B cell (primary cell): Measurements from ENCODE around the gene GRID2. TPM values are rescaled to one million over a fixed set of nuclear protein-coding genes. Genes with fewer than 3 reads are reported as not detected.

Source experiments
- ATAC-seq: fragments of 200-7000 bp; cut with Tn5 transposase; one replicate; pipeline ENCODE4 v1.10.0; 2021; ENCODE audit warnings: low read depth, mild to moderate bottlenecking, moderate number of reproducible peaks, moderate library complexity
- CTCF ChIA-PET: fragments of 350-600 bp; sonication (Branson Sonifier 250); formaldehyde crosslinking; loops from one replicate; lab custom pipeline; 2021; ENCODE audit warnings: antibody characterized with exemption, inconsistent platforms; lab: Charles Lee
- POLR2A ChIA-PET: fragments of 350-600 bp; sonication (Branson Sonifier 250); formaldehyde crosslinking; loops from one replicate; lab custom pipeline; 2021; ENCODE audit warnings: antibody characterized with exemption; lab: Charles Lee
- DNase-seq: peaks from one replicate; pipeline ENCODE4 v3.0.0; 2013
- H2AFZ ChIP-seq: 2 replicates; pipeline ENCODE4 v1.6.1; 2012; ENCODE audit warnings: mild to moderate bottlenecking, low read depth, low read length; ENCODE audit not compliant: insufficient read depth, poor library complexity, severe bottlenecking
- H3K27ac ChIP-seq, 2 donors: 1 replicate in 1 of 2; 2 replicates in 1 of 2; pipeline ENCODE4 v1.5.1; 2012 to 2013; ENCODE audit warnings: low read length in 2 of 2, mild to moderate bottlenecking in 2 of 2, moderate library complexity in 1 of 2
- H3K27me3 ChIP-seq, 4 experiments: fragments of 200-600 bp in 1 of 4; sonication (generic) in 1 of 4; replicated peaks in 1 of 4; 1 replicate in 2 of 4; 2 replicates in 2 of 4; pipeline versions ENCODE4 v1.6.1 to v1.7.0; 2013 to 2016; ENCODE audit warnings: low read length in 3 of 4, mild to moderate bottlenecking in 2 of 4, mixed read lengths in 1 of 4, moderate library complexity in 1 of 4; ENCODE audit not compliant: insufficient read depth in 4 of 4, control insufficient read depth in 3 of 4; ENCODE audit errors: control extremely low read depth in 1 of 4
- H3K36me3 ChIP-seq, 2 experiments: replicated peaks in 1 of 2; 1 replicate in 1 of 2; 2 replicates in 1 of 2; pipeline versions ENCODE4 v1.6.1 to v1.7.1; 2013; ENCODE audit warnings: low read length in 1 of 2; ENCODE audit not compliant: insufficient read depth in 2 of 2, control insufficient read depth in 1 of 2; ENCODE audit errors: control extremely low read depth in 1 of 2, extremely low read depth in 1 of 2
- H3K4me1 ChIP-seq, 2 donors: fragments of 200-600 bp in 1 of 2; sonication (generic) in 1 of 2; 1 replicate in 1 of 2; 2 replicates in 1 of 2; pipeline versions ENCODE4 v1.5.1 to v1.6.1; 2013 to 2017; ENCODE audit warnings: low read length in 2 of 2; ENCODE audit not compliant: control insufficient read depth in 2 of 2, insufficient read depth in 2 of 2
- H3K4me2 ChIP-seq: replicated peaks from 2 replicates; pipeline ENCODE3; 2012; ENCODE audit warnings: mild to moderate bottlenecking, low read depth, low read length; ENCODE audit not compliant: poor library complexity, severe bottlenecking
- H3K4me3 ChIP-seq, 5 experiments: fragments of 200-600 bp in 1 of 5; sonication (generic) in 1 of 5; 1 replicate in 3 of 5; 2 replicates in 2 of 5; pipeline versions ENCODE4 v1.5.1 to v1.7.0; 2011 to 2016; ENCODE audit warnings: low read length in 4 of 5, mild to moderate bottlenecking in 4 of 5, low read depth in 2 of 5, control low read depth in 1 of 5, moderate library complexity in 1 of 5; ENCODE audit not compliant: insufficient read depth in 1 of 5; ENCODE audit errors: control extremely low read depth in 1 of 5, extremely low read depth in 1 of 5
- H3K79me2 ChIP-seq: fragments of 200-600 bp; sonication (generic); one replicate; pipeline ENCODE4 v1.6.0; 2016; ENCODE audit warnings: low read length; ENCODE audit not compliant: control insufficient read depth, insufficient read depth
- H3K9ac ChIP-seq: fragments of 200-600 bp; sonication (generic); 2 replicates; pipeline ENCODE4 v1.6.1; 2017; ENCODE audit warnings: mild to moderate bottlenecking, low read length, moderate library complexity
- H3K9me3 ChIP-seq, 3 donors: one replicate each; pipeline versions ENCODE4 v1.6.1 to v1.7.1; 2013; ENCODE audit warnings: low read length in 2 of 3; ENCODE audit not compliant: control insufficient read depth in 2 of 3, insufficient read depth in 1 of 3; ENCODE audit errors: control extremely low read depth in 1 of 3
- H4K20me1 ChIP-seq: 2 replicates; pipeline ENCODE4 v1.6.0; 2012; ENCODE audit warnings: mild to moderate bottlenecking, low read length; ENCODE audit not compliant: insufficient read depth, control insufficient read depth, poor library complexity, severe bottlenecking
- H3K27ac Mint-ChIP-seq: one replicate; pipeline ENCODE4 v1.8.0; 2021; ENCODE audit warnings: mixed read lengths
- H3K27me3 Mint-ChIP-seq: one replicate; pipeline ENCODE4 v1.8.0; 2021; ENCODE audit warnings: mixed read lengths
- H3K4me1 Mint-ChIP-seq: one replicate; pipeline ENCODE4 v1.8.0; 2021; ENCODE audit warnings: mixed read lengths
- H3K4me3 Mint-ChIP-seq: one replicate; pipeline ENCODE4 v1.8.0; 2021; ENCODE audit warnings: mixed read lengths
- H3K9me3 Mint-ChIP-seq: one replicate; pipeline ENCODE4 v1.8.0; 2022; ENCODE audit warnings: mixed read lengths; ENCODE audit not compliant: insufficient read depth
- EZH2 ChIP-seq: IDR thresholded peaks from 2 replicates; pipeline ENCODE4 v1.6.1; 2012; ENCODE audit warnings: borderline replicate concordance, low read depth, mild to moderate bottlenecking, moderate library complexity, low read length; ENCODE audit not compliant: insufficient read depth, poor library complexity, severe bottlenecking
- WGBS: methylation state at CpG from one replicate; pipeline ENCODE4 v1.1.5; 2013; ENCODE audit warnings: missing lambda C conversion rate; ENCODE audit not compliant: insufficient coverage; 5-methylcytosine and 5-hydroxymethylcytosine counted together
- intact Hi-C: fragments of 100-400 bp; cut with micrococcal nuclease; formaldehyde crosslinking; loops from one replicate; pipeline ENCODE4 v1.10.0; 2022
- polyA plus RNA-seq: library from polyadenylated mRNA; depleted of rRNA; stranded (reverse); fragments of >200 nt; gene quantifications from 2 replicates; pipeline ENCODE4 v1.2.3, GENCODE V29; 2012
- total RNA-seq, 2 donors: library from RNA; stranded (reverse); fragments of 120-200 nt in 1 of 2; gene quantifications; 1 replicate in 1 of 2; 2 replicates in 1 of 2; pipeline versions ENCODE4 v1.2.3 to v1.2.4, GENCODE V29; 2013 to 2022
- TF ChIP-seq, protein P1 (sequence below): fragments of 200-600 bp; IDR thresholded peaks from one replicate; pipeline ENCODE4 v1.8.0; 2022; ENCODE audit warnings: antibody characterized with exemption, mild to moderate bottlenecking

Gene GRID2
- total and polyA plus RNA-seq, 2 donors (not counting 1 experiment from before 2014, with no cell fraction given): not detected

DNA sequence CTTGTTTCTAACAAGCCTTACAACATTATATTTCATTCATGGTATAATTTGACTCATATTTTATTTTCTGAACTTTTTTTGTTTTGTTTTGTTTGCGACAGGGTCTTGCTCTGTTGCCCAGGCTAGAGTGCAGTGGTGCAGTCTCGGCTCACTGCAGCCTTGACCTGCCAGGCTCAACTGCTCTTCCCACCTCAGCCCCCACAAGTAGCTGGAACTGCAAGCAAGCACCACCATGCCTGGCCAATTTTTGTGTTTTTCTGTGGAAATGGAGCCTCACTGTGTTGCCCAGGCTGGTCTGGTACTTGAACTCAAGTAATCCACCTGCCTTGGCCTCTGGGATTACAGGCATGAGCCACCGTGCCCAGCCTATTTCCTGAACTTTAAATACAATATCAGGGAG, 42.5 kb downstream of the GRID2 start:
- intact Hi-C loops: no loop called here
- no peaks in the 10 kb centered on the region for H3K9me3 Mint-ChIP-seq

DNA sequence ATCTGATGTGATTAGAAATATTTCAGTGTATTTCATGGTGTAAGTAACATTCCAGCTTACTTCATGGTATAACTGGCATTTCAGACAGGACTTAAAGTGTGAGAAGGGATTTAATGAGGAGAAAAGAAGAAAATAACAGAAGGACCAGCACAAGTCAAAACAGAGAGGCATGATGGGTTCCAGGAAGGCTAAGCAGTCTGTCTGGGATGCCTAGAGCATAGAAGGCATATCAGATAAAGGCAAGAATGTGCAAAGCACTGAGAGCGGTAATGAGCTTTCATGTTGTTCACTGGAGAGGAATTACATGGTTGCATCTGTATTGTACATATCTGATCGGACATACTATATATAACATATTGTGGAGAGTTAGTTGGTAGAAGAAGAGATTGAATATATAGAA, 54.2 kb downstream of the GRID2 start:
- Histone ChIP-seq H3K4me2 (no peak overlapping the region), H3K4me1 (no peaks in the 10 kb centered on the region), H3K79me2 (no peaks in the 10 kb centered on the region), H3K27me3 (no peaks in the 10 kb centered on the region), H3K4me3 (no peak overlapping the region), H3K36me3 (no peaks in the 10 kb centered on the region), H3K27ac (no peak overlapping the region), H3K9me3 (no peaks in the 10 kb centered on the region), H3K9ac (no peak overlapping the region), H4K20me1 (no peaks in the 10 kb centered on the region), H2AFZ (no peak overlapping the region)
- ChIA-PET CTCF (no interaction called here), POLR2A (no interaction called here)
- no peak for ATAC-seq
- intact Hi-C loops: no loop called here
- TF ChIP-seq, protein P1, sequence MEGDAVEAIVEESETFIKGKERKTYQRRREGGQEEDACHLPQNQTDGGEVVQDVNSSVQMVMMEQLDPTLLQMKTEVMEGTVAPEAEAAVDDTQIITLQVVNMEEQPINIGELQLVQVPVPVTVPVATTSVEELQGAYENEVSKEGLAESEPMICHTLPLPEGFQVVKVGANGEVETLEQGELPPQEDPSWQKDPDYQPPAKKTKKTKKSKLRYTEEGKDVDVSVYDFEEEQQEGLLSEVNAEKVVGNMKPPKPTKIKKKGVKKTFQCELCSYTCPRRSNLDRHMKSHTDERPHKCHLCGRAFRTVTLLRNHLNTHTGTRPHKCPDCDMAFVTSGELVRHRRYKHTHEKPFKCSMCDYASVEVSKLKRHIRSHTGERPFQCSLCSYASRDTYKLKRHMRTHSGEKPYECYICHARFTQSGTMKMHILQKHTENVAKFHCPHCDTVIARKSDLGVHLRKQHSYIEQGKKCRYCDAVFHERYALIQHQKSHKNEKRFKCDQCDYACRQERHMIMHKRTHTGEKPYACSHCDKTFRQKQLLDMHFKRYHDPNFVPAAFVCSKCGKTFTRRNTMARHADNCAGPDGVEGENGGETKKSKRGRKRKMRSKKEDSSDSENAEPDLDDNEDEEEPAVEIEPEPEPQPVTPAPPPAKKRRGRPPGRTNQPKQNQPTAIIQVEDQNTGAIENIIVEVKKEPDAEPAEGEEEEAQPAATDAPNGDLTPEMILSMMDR: no peak
- TF ChIP-seq EZH2: no peak
- Mint-ChIP-seq H3K27me3 (no peaks in the 10 kb centered on the region), H3K4me3 (no peak overlapping the region), H3K9me3 (no peaks in the 10 kb centered on the region), H3K4me1 (no peaks in the 10 kb centered on the region), H3K27ac (no peak overlapping the region)
- no CpG with 5 or more reads among the region's 2 CpGs for WGBS
- DNase-seq: no peak

More for the DNA sequence above, 42.5 kb downstream of the GRID2 start:
- Mint-ChIP-seq H3K27ac (no peak overlapping the region), H3K27me3 (no peaks in the 10 kb centered on the region), H3K4me3 (no peak overlapping the region), H3K4me1 (no peaks in the 10 kb centered on the region)
- Histone ChIP-seq H3K36me3 (no peaks in the 10 kb centered on the region), H3K27ac (no peak overlapping the region), H4K20me1 (no peaks in the 10 kb centered on the region), H3K9ac (no peak overlapping the region), H2AFZ (no peak overlapping the region), H3K4me3 (no peak overlapping the region), H3K27me3 (no peaks in the 10 kb centered on the region), H3K4me2 (no peak overlapping the region), H3K79me2 (no peaks in the 10 kb centered on the region), H3K9me3 (no peaks in the 10 kb centered on the region), H3K4me1 (no peaks in the 10 kb centered on the region)
- CTCF ChIA-PET: no interaction called here
- POLR2A ChIA-PET: no interaction called here
- TF ChIP-seq, protein P1: no peak
- TF ChIP-seq EZH2: no peak
- ATAC-seq (no peak), DNase-seq (no peak)
- 93% methylated on average over 2 of the region's 3 CpGs for WGBS
